ENCODE data around the gene AMPD1.

The AMPD1 gene

GRCh38 chr1:114696810-114697209 is 1.5 kb upstream of the AMPD1 start:
- no peak for DNase-seq

GRCh38 chr1:114694540-114695310 is 621 bp downstream of the AMPD1 start:
- no peak for DNase-seq

- no peak for DNase-seq
These were observed 2.4 kb downstream of the AMPD1 start for GRCh38 chr1:114692947-114693346.

GRCh38 chr1:114691061-114691460 is 4.3 kb downstream of the AMPD1 start:
- DNase-seq, result no peak

GRCh38 chr1:114690148-114690547 is 5.2 kb downstream of the AMPD1 start:
- DNase-seq, result no peak

GRCh38 chr1:114688526-114688925 is 6.8 kb downstream of the AMPD1 start:
- DNase-seq, result no peak

GRCh38 chr1:114685851-114686250 is 9.5 kb downstream of the AMPD1 start:
- no peak for DNase-seq

- no peak for DNase-seq
These were observed 17.7 kb downstream of the AMPD1 start for GRCh38 chr1:114677691-114678090.

GRCh38 chr1:114676115-114676514 is 19.2 kb downstream of the AMPD1 start:
- no peak for DNase-seq

GRCh38 chr1:114671939-114672275 is 23.4 kb downstream of the AMPD1 start:
- no peak for DNase-seq

GRCh38 chr1:114671011-114671938 is 24.1 kb downstream of the AMPD1 start:
- DNase-seq, result no peak

- peak; percentile 47 to 85 (median 64) for DNase-seq
These were observed 25.0 kb downstream of the AMPD1 start for GRCh38 chr1:114670083-114671010.

- DNase-seq, result no peak
These were observed 25.7 kb downstream of the AMPD1 start, which contains the start of gene DENND2C for GRCh38 chr1:114669562-114670082. DENND2C (minus strand) TSS chr1:114670049; CDS start chr1:114625984, 44,065 bp downstream.

GRCh38 chr1:114668784-114669561 is 26.4 kb downstream of the AMPD1 start:
- peak in 1 of 4 experiments; percentile 0 for DNase-seq

- no peak for DNase-seq
These were observed 27.0 kb downstream of the AMPD1 start for GRCh38 chr1:114668373-114668772.

- no peak for DNase-seq
These were observed 28.4 kb downstream of the AMPD1 start for GRCh38 chr1:114666954-114667353.

- no peak for DNase-seq
These were observed 35.1 kb downstream of the AMPD1 start for GRCh38 chr1:114660238-114660637.

GRCh38 chr1:114651893-114652292 is 43.5 kb downstream of the AMPD1 start:
- no peak for DNase-seq

- no peak for DNase-seq
These were observed 46.8 kb downstream of the AMPD1 start for GRCh38 chr1:114648503-114648902.

GRCh38 chr1:114641377-114641776 is 54.0 kb downstream of the AMPD1 start:
- no peak for DNase-seq

- no peak for DNase-seq
These were observed 56.4 kb downstream of the AMPD1 start for GRCh38 chr1:114638910-114639309.

GRCh38 chr1:114632427-114632826 is 62.9 kb downstream of the AMPD1 start:
- no peak for DNase-seq
